Osteocyte (in vitro differentiated cells): Measurements from ENCODE around the gene RABGEF1. TPM values are rescaled to one million over a fixed set of nuclear protein-coding genes. Genes with fewer than 3 reads are reported as not detected.
A peak's percentile ranks its signal among the peaks of the same experiment; 100 is the strongest.
"Not testable (repeated sequence)": the region's sequence is repeated elsewhere in the genome, so short reads cannot be mapped to it uniquely, and the experiment has no call there.

ENCODE experiments used
- DNase-seq: peaks from one replicate; pipeline ENCODE4 v3.0.0; 2021; ENCODE audit warnings: mixed read lengths; ENCODE audit not compliant: unreplicated experiment; ENCODE audit errors: extremely low spot score
- H3K27ac Mint-ChIP-seq: one replicate; pipeline ENCODE4 v1.8.0; 2021; ENCODE audit warnings: mild to moderate bottlenecking, mixed read lengths; ENCODE audit not compliant: unreplicated experiment
- H3K27me3 Mint-ChIP-seq: one replicate; pipeline ENCODE4 v1.8.0; 2021; ENCODE audit warnings: mixed read lengths; ENCODE audit not compliant: unreplicated experiment
- H3K36me3 Mint-ChIP-seq: one replicate; pipeline ENCODE4 v1.8.0; 2021; ENCODE audit warnings: mixed read lengths; ENCODE audit not compliant: unreplicated experiment
- H3K4me1 Mint-ChIP-seq: one replicate; pipeline ENCODE4 v1.8.0; 2021; ENCODE audit warnings: mixed read lengths; ENCODE audit not compliant: unreplicated experiment
- H3K4me3 Mint-ChIP-seq: one replicate; pipeline ENCODE4 v1.8.0; 2021; ENCODE audit warnings: mild to moderate bottlenecking, moderate library complexity, mixed read lengths; ENCODE audit not compliant: unreplicated experiment
- H3K9me3 Mint-ChIP-seq: one replicate; pipeline ENCODE4 v1.8.0; 2021; ENCODE audit warnings: mixed read lengths; ENCODE audit not compliant: unreplicated experiment
- total RNA-seq: library from RNA; stranded (reverse); gene quantifications from 2 replicates; pipeline ENCODE4 v1.2.1, GENCODE V29; 2021
- TF ChIP-seq, protein P1 (sequence below): fragments of 200-600 bp; sonication (generic); IDR thresholded peaks from 2 replicates; pipeline ENCODE4 v1.5.0; 2021; ENCODE audit warnings: antibody characterized with exemption, mild to moderate bottlenecking, moderate library complexity

Gene RABGEF1
- total RNA-seq, 1 donor from 2014 or later: 25.3 TPM

DNA sequence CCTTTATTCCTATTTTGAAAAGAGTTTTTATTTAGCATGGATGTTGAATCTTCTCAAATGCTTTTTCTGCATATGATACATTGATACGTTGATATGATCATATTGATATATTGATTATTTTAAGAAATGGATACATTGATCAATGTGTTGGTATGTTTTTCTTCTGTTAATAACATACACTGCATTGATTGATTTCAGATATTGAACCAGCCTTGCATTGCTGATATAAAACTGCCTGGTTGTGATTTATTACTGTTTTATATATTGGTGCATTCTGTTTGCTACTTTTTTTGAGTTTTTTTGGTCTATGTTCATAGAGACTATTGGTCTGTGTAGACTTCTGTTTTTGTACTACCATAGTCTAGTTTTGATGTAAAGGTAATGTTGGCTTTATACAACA, 26.8 kb upstream of the RABGEF1 start:
- TF ChIP-seq, protein P1, sequence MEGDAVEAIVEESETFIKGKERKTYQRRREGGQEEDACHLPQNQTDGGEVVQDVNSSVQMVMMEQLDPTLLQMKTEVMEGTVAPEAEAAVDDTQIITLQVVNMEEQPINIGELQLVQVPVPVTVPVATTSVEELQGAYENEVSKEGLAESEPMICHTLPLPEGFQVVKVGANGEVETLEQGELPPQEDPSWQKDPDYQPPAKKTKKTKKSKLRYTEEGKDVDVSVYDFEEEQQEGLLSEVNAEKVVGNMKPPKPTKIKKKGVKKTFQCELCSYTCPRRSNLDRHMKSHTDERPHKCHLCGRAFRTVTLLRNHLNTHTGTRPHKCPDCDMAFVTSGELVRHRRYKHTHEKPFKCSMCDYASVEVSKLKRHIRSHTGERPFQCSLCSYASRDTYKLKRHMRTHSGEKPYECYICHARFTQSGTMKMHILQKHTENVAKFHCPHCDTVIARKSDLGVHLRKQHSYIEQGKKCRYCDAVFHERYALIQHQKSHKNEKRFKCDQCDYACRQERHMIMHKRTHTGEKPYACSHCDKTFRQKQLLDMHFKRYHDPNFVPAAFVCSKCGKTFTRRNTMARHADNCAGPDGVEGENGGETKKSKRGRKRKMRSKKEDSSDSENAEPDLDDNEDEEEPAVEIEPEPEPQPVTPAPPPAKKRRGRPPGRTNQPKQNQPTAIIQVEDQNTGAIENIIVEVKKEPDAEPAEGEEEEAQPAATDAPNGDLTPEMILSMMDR: no peak
- DNase-seq: no peak
- Mint-ChIP-seq H3K4me1 (no peaks in the 10 kb centered on the region), H3K4me3 (no peak overlapping the region), H3K36me3 (peaks cover 36% of the 10 kb centered on the region), H3K27me3 (no peaks in the 10 kb centered on the region), H3K27ac (no peak overlapping the region), H3K9me3 (peaks cover 13% of the 10 kb centered on the region)

DNA sequence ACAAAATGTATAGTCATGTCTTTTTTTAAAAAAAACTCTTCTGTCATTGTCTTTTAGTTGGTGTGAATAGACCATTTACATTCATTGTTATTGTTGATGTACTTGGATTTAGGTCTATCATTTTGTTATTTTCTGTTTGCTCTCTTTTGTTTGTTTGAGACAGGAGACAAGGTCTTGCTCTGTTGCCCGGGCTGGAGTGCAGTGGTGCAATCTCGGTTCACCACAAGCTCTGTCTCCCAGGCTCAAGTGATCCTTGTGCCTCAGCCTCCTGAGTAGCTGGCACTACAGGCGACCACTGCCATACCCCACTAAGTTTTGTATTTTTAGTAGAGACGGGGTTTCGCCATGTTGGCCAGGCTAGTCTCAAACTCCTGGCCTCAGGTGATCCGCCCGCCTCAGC, 23.9 kb upstream of the RABGEF1 start:
- not testable (repeated sequence) for H3K4me3 Mint-ChIP-seq, H3K27ac Mint-ChIP-seq, H3K4me1 Mint-ChIP-seq, H3K27me3 Mint-ChIP-seq
- Mint-ChIP-seq H3K9me3 (peaks cover 13% of the 10 kb centered on the region), H3K36me3 (peaks cover 41% of the 10 kb centered on the region)
- DNase-seq: peak; percentile 19

DNA sequence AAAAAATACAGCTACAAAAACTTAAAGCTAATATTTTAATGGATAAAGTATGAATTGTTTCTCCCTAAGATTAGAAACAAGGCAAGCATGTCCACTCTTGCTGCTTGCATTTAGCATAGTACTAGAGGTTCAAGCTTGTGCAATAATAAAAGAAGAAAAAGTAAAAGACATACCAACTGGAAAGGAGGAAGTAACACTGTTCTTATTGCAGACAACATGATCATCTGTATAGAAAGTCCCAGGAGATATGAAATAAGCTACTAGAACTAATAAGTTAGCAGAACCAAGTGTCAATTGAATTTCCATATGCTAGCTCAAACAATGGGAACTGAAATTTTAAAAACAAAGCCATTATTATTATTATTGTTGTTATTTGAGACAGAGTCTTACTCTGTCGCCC, 20.0 kb upstream of the RABGEF1 start:
- H3K27ac Mint-ChIP-seq: no peak overlapping the region
- no peaks in the 10 kb centered on the region for H3K27me3 Mint-ChIP-seq
- TF ChIP-seq, protein P1: no peak
- no peak overlapping the region for H3K4me3 Mint-ChIP-seq
- H3K4me1 Mint-ChIP-seq: no peaks in the 10 kb centered on the region
- DNase-seq: no peak
- peaks cover 43% of the 10 kb centered on the region for H3K36me3 Mint-ChIP-seq
- H3K9me3 Mint-ChIP-seq: peaks cover 10% of the 10 kb centered on the region

DNA sequence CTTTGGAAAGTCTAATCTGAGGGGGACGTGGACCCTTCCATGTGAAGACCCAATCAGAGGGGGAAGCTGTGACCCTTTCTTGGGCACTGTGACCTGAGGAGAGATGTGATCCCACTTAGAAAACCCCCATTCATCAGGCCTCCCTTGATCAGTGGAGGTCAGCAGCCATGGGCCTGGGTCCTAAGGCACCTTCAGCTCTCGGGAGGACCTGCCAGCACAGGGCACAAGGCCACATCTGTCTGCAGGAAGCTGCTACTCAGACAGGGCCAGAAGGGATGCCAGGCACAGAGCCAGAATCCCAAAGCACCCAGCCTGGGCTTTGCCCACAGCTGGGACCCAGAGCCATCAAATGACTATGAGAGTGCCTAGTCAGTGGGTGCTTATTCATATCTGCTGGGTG, 14.7 kb upstream of the RABGEF1 start:
- no peak overlapping the region for H3K27ac Mint-ChIP-seq
- H3K27me3 Mint-ChIP-seq: no peaks in the 10 kb centered on the region
- DNase-seq: peak; percentile 77
- TF ChIP-seq, protein P1: no peak
- H3K36me3 Mint-ChIP-seq: peaks cover 31% of the 10 kb centered on the region
- H3K4me3 Mint-ChIP-seq: no peak overlapping the region
- H3K4me1 Mint-ChIP-seq: no peaks in the 10 kb centered on the region
- peaks cover 11% of the 10 kb centered on the region for H3K9me3 Mint-ChIP-seq

DNA sequence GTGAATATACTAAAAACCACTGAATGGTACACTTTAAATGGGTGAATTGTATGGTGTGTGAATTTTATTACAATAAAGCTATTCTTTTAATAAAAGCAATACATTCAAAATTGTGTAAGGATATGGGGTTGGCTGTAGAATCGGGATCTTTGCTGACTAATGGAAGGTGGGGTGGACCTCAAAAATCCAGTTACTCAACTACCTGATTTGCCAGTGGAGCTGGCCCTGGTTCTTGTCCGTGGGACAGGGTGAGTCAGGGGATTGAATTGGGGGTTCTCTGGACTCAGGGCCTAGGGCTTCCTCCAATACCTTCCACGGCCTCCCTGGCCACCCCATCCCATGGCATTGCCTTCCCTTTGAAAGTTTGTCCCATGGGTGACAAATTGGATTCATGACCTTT, 13.5 kb upstream of the RABGEF1 start:
- Mint-ChIP-seq H3K36me3 (peaks cover 26% of the 10 kb centered on the region), H3K4me3 (no peak overlapping the region), H3K4me1 (no peaks in the 10 kb centered on the region), H3K27ac (no peak overlapping the region), H3K27me3 (no peaks in the 10 kb centered on the region), H3K9me3 (peaks cover 11% of the 10 kb centered on the region)
- TF ChIP-seq, protein P1: no peak
- DNase-seq: no peak

DNA sequence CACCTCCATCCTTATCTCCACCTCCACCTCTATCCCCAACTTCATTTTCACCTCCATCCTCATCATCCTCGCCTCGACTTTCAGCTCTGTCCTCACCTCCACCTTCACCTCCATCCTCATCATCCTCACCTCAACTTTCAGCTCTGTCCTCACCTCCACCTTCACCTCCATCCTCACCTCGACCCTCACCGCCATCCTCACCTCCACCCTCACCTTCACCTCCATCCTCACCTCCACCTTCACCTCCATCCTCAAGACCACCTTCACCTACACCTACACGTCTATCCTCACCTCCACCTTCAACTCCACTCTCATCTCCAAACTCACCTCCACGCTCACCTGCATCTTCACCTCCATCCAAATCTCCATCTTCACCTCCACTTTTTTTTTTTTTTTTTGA, 12.0 kb upstream of the RABGEF1 start:
- H3K4me3 Mint-ChIP-seq: no peak overlapping the region

More for the DNA sequence above, 12.0 kb upstream of the RABGEF1 start:
- no peaks in the 10 kb centered on the region for H3K27me3 Mint-ChIP-seq
- no peak overlapping the region for H3K27ac Mint-ChIP-seq
- H3K36me3 Mint-ChIP-seq: peaks cover 17% of the 10 kb centered on the region
- TF ChIP-seq, protein P1: no peak
- H3K9me3 Mint-ChIP-seq: peaks cover 11% of the 10 kb centered on the region
- peak; percentile 54 for DNase-seq
- H3K4me1 Mint-ChIP-seq: no peaks in the 10 kb centered on the region
